Ishikawa (cell line): ENCODE data around the gene CORO2B.

Source experiments
- CEBPB ChIP-seq: IDR thresholded peaks from 2 replicates; pipeline ENCODE4 v1.6.1; 2012
- CREB1 ChIP-seq: IDR thresholded peaks from 2 replicates; pipeline ENCODE4 v1.6.1; 2012; ENCODE audit warnings: low read depth
- EGR1 ChIP-seq: IDR thresholded peaks from 2 replicates; pipeline ENCODE4 v1.6.1; 2012
- EP300 ChIP-seq: IDR thresholded peaks from 2 replicates; pipeline ENCODE4 v1.6.1; 2012; ENCODE audit warnings: borderline replicate concordance
- FOXM1 ChIP-seq: IDR thresholded peaks from 2 replicates; pipeline ENCODE4 v1.6.1; 2012; ENCODE audit warnings: low read depth, borderline replicate concordance
- NFIC ChIP-seq: IDR thresholded peaks from 2 replicates; pipeline ENCODE4 v1.6.1; 2012
- RAD21 ChIP-seq: IDR thresholded peaks from 2 replicates; pipeline ENCODE4 v1.6.1; 2012; ENCODE audit warnings: low read depth
- TAF1 ChIP-seq: IDR thresholded peaks from 2 replicates; pipeline ENCODE4 v1.6.1; 2012; ENCODE audit warnings: low read depth, mild to moderate bottlenecking
- TCF12 ChIP-seq: IDR thresholded peaks from 2 replicates; pipeline ENCODE4 v1.6.1; 2012; ENCODE audit warnings: low read depth
- TEAD4 ChIP-seq: IDR thresholded peaks from 2 replicates; pipeline ENCODE4 v1.6.1; 2012
- USF1 ChIP-seq: IDR thresholded peaks from 2 replicates; pipeline ENCODE4 v1.6.1; 2012
- YY1 ChIP-seq: IDR thresholded peaks from 2 replicates; pipeline ENCODE4 v1.6.1; 2012; ENCODE audit warnings: low read depth
- ZBTB7A ChIP-seq: IDR thresholded peaks from 2 replicates; pipeline ENCODE4 v1.6.1; 2012; ENCODE audit warnings: low read depth
- TF ChIP-seq, protein P1 (sequence below): IDR thresholded peaks from 2 replicates; pipeline ENCODE4 v1.6.1; 2012
- TF ChIP-seq, protein P2 (sequence below): IDR thresholded peaks from 2 replicates; pipeline ENCODE4 v1.6.1; 2012; ENCODE audit warnings: low read depth, mild to moderate bottlenecking

Gene CORO2B

GRCh38 chr15:68593341-68593740 lies 14.5 kb downstream of the CORO2B start:
- TF ChIP-seq RAD21: no peak
- no peak for TF ChIP-seq CEBPB
- TF ChIP-seq EP300: no peak
- TF ChIP-seq YY1: no peak
- TF ChIP-seq FOXM1: no peak
- no peak for TF ChIP-seq CREB1
- TF ChIP-seq NFIC: no peak
- no peak for TF ChIP-seq TCF12
- TF ChIP-seq EGR1: no peak
- TF ChIP-seq TEAD4: no peak
- TF ChIP-seq, protein P1, sequence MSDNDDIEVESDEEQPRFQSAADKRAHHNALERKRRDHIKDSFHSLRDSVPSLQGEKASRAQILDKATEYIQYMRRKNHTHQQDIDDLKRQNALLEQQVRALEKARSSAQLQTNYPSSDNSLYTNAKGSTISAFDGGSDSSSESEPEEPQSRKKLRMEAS: no peak

DNA sequence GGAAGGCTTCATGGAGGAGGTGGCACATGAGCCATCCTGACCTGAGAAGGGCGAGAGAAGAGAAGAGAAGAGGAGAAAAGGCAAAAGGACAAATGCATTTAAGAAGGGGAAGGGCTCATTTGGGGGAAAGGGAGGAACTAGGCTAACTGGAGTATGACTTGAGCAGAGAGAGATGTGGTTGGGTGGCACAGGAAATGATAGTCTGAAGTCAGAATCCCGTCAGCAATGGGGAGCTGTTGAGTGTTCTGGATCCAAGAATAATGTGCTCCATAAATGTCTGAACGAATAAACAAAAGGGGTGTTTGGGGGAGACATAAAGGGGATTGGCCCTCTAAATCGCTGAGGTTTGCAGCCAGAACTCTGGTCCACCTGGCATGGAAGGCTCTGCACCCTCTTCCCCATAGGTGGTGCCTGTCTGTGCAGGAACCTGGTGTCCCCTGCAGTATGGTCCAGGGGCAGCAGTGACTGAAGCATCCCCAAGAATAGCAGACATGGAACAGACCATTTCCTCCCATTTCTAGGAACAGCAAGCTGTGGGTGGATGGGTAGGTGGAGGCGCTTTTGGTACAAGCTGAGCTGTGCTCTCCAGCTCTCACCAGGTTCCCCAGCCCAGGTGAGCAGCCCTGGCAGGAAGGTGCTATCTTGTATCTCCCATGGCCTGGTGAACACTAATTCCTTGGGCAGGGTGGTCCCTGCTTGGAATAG lies 15.2 kb downstream of the CORO2B start:
- no peak for TF ChIP-seq NFIC
- TF ChIP-seq CEBPB: no peak
- no peak for TF ChIP-seq TCF12
- no peak for TF ChIP-seq EGR1
- TF ChIP-seq CREB1: no peak
- TF ChIP-seq ZBTB7A: no peak
- TF ChIP-seq, protein P2, sequence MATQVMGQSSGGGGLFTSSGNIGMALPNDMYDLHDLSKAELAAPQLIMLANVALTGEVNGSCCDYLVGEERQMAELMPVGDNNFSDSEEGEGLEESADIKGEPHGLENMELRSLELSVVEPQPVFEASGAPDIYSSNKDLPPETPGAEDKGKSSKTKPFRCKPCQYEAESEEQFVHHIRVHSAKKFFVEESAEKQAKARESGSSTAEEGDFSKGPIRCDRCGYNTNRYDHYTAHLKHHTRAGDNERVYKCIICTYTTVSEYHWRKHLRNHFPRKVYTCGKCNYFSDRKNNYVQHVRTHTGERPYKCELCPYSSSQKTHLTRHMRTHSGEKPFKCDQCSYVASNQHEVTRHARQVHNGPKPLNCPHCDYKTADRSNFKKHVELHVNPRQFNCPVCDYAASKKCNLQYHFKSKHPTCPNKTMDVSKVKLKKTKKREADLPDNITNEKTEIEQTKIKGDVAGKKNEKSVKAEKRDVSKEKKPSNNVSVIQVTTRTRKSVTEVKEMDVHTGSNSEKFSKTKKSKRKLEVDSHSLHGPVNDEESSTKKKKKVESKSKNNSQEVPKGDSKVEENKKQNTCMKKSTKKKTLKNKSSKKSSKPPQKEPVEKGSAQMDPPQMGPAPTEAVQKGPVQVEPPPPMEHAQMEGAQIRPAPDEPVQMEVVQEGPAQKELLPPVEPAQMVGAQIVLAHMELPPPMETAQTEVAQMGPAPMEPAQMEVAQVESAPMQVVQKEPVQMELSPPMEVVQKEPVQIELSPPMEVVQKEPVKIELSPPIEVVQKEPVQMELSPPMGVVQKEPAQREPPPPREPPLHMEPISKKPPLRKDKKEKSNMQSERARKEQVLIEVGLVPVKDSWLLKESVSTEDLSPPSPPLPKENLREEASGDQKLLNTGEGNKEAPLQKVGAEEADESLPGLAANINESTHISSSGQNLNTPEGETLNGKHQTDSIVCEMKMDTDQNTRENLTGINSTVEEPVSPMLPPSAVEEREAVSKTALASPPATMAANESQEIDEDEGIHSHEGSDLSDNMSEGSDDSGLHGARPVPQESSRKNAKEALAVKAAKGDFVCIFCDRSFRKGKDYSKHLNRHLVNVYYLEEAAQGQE: no peak
- TF ChIP-seq FOXM1: no peak
- no peak for TF ChIP-seq RAD21
- TF ChIP-seq USF1: no peak
- no peak for TF ChIP-seq TEAD4
- TF ChIP-seq EP300: no peak
- TF ChIP-seq YY1: no peak
- no peak for TF ChIP-seq TAF1
- TF ChIP-seq, protein P1: no peak

- TF ChIP-seq, protein P1: no peak
- no peak for TF ChIP-seq YY1
- no peak for TF ChIP-seq TAF1
Measured at GRCh38 chr15:68594533-68595259, 15.9 kb downstream of the CORO2B start.

DNA sequence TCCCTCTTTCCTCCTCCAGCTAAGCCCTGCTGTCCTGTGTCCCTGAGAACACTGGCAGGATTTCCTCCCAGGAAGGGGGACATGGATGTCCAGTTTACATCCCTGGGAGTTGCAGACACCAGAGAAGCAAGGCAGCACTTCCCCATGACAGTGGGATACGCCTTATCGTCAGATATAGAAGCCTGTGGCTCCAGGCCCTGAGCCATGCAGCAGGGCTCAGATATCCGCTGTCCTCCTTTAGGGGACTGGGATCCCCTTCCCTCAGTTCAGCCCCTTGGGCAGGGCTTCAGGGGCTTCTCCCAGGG lies 16.4 kb downstream of the CORO2B start:
- no peak for TF ChIP-seq TCF12
- no peak for TF ChIP-seq TEAD4
- TF ChIP-seq FOXM1: no peak
- no peak for TF ChIP-seq NFIC
- TF ChIP-seq TAF1: no peak
- TF ChIP-seq EP300: no peak
- TF ChIP-seq, protein P2: no peak
- no peak for TF ChIP-seq RAD21
- no peak for TF ChIP-seq CEBPB
- no peak for TF ChIP-seq EGR1
- TF ChIP-seq USF1: no peak
- TF ChIP-seq YY1: no peak
- no peak for TF ChIP-seq CREB1
- TF ChIP-seq, protein P1: no peak
- no peak for TF ChIP-seq ZBTB7A

- TF ChIP-seq TEAD4: no peak
- TF ChIP-seq, protein P1: no peak
- TF ChIP-seq TAF1: no peak
- no peak for TF ChIP-seq CEBPB
- TF ChIP-seq EGR1: no peak
- no peak for TF ChIP-seq NFIC
- no peak for TF ChIP-seq YY1
Measured at GRCh38 chr15:68595761-68596160, 17.0 kb downstream of the CORO2B start.
